Measurements from ENCODE around the gene SPOCD1. TPM values are rescaled to one million over a fixed set of nuclear protein-coding genes. Genes with fewer than 3 reads are reported as not detected.

The SPOCD1 gene
- polyA plus RNA-seq, 1 of the 3 experiments (the other 2 are of a cell fraction) = 10.7 TPM

- no peak for TF ChIP-seq TAF1 (IDR thresholded peaks at IDR 0.05; ENCODE audit: borderline replicate concordance, low read depth, low read length)
- TF ChIP-seq POLR2AphosphoS5 (IDR thresholded peaks at IDR 0.05; ENCODE audit: low read depth, low read length) = no peak
- TF ChIP-seq RAD21 (IDR thresholded peaks at IDR 0.05; ENCODE audit: low read length) = peak; percentile 39
- no peak for TF ChIP-seq FOSL2 (IDR thresholded peaks at IDR 0.05; ENCODE audit: borderline replicate concordance, low read depth)
- no peak for TF ChIP-seq RFX5 (IDR thresholded peaks at IDR 0.05; ENCODE audit: low read length)
- TF ChIP-seq RXRA (IDR thresholded peaks at IDR 0.05; ENCODE audit: borderline replicate concordance, low read depth) = no peak
- TF ChIP-seq SMC3 (IDR thresholded peaks at IDR 0.05; ENCODE audit: low read depth, low read length) = no peak; the same call in 1 of the 2 replicates
- no peak for TF ChIP-seq USF2 (IDR thresholded peaks at IDR 0.05; ENCODE audit: borderline replicate concordance, low read depth, low read length)
- TF ChIP-seq PBX3 (IDR thresholded peaks at IDR 0.05) = no peak
These were observed 46.0 kb downstream of the SPOCD1 start (continued) for GRCh38 chr1:31769720-31770390.

- ChIA-PET POLR2A (interaction anchor here (1.4 to 2.2 kb wide), 2 partner anchors 14 to 20 kb away, joined by 13 to 67 read pairs; no protein-coding TSS in a partner anchor), CTCF (interaction anchor here (1.3 to 25.0 kb wide), 4 partner anchors 16 to 195 kb away, joined by 3 to 707 read pairs (median 16); no protein-coding TSS in a partner anchor)
- H3K9ac ChIP-seq = no peak overlapping the region
- no peaks in the 10 kb centered on the region for H3K9me2 ChIP-seq
- 59% methylated on average over 5 of the region's 5 CpGs for WGBS (ENCODE audit: low lambda C conversion rate)
- H2AFZ ChIP-seq (ENCODE audit: low read depth) = no peak overlapping the region
- no peaks in the 10 kb centered on the region for H3K9me3 ChIP-seq
- H3K4me2 ChIP-seq = peak overlapping the region; percentile 13; the same call in 1 of the 2 replicates
- no peaks in the 10 kb centered on the region for H3K27me3 ChIP-seq (ENCODE audit: insufficient read depth)
- H3K36me3 ChIP-seq (replicated peaks in 1 of 2; ENCODE audit: control insufficient read depth in 1 of 2, insufficient read depth in 2 of 2, low read length in 1 of 2) = no peaks in the 10 kb centered on the region
- peak overlapping the region in 1 of 2 experiments; percentile 97; a peak in 2 of 4 replicates for H3K27ac ChIP-seq (ENCODE audit: low read depth in 2 of 2, low read length in 1 of 2)
- no peaks in the 10 kb centered on the region for H4K20me1 ChIP-seq (ENCODE audit: insufficient read depth)
- no peak for TF ChIP-seq MAX (IDR thresholded peaks at IDR 0.05; ENCODE audit: low read depth)
- TF ChIP-seq GATA2 (CRISPR knock-in tag; IDR thresholded peaks at IDR 0.05) = peak; percentile 15; the same call in 1 of the 2 replicates
- H3K79me2 ChIP-seq (ENCODE audit: insufficient read depth) = no peaks in the 10 kb centered on the region
- H3K4me1 ChIP-seq (ENCODE audit: control insufficient read depth in 1 of 2, insufficient read depth in 2 of 2, low read depth in 1 of 2, low read length in 1 of 2) = peaks cover 0 to 83% of the 10 kb centered on the region in 2 experiments; a peak in 3 of 4 replicates
- no peak for DNase-seq
- peaks cover 5% of the 10 kb centered on the region for H3F3A ChIP-seq (replicated peaks; ENCODE audit: insufficient read depth)
- H3K4me3 ChIP-seq (ENCODE audit: low read depth in 2 of 2, low read length in 1 of 2) = no peak overlapping the region
These were observed 46.7 kb downstream of the SPOCD1 start for GRCh38 chr1:31768939-31769704.

Data from SK-N-SH (cell line).